DMS 273 (cell line): ENCODE data around the gene HS3ST4.

ENCODE experiments used
- DNase-seq: peaks from one replicate; lab custom pipeline; 2025; ENCODE audit not compliant: unreplicated experiment; lab: John Stamatoyannopoulos, UW

HS3ST4 gene

GRCh38 chr16:26161461-26162180 lies 469.9 kb downstream of the HS3ST4 start:
- DNase-seq: no peak

GRCh38 chr16:26169473-26169872 lies 477.7 kb downstream of the HS3ST4 start:
- DNase-seq: no peak

- no peak for DNase-seq
Measured at GRCh38 chr16:26175944-26176343, 484.2 kb downstream of the HS3ST4 start.

GRCh38 chr16:26177438-26177837 lies 485.7 kb downstream of the HS3ST4 start:
- DNase-seq: no peak

GRCh38 chr16:26178298-26178697 lies 486.5 kb downstream of the HS3ST4 start:
- DNase-seq: no peak

GRCh38 chr16:26186091-26186615 lies 494.4 kb downstream of the HS3ST4 start:
- no peak for DNase-seq
